DMS 273 (cell line): ENCODE results near the gene CDC42EP1.
"Not testable (repeated sequence)": the region's sequence is repeated elsewhere in the genome, so short reads cannot be mapped to it uniquely, and the experiment has no call there.

Source experiments
- DNase-seq: peaks from one replicate; lab custom pipeline; 2025; ENCODE audit not compliant: unreplicated experiment; lab: John Stamatoyannopoulos, UW

CDC42EP1 gene

DNA sequence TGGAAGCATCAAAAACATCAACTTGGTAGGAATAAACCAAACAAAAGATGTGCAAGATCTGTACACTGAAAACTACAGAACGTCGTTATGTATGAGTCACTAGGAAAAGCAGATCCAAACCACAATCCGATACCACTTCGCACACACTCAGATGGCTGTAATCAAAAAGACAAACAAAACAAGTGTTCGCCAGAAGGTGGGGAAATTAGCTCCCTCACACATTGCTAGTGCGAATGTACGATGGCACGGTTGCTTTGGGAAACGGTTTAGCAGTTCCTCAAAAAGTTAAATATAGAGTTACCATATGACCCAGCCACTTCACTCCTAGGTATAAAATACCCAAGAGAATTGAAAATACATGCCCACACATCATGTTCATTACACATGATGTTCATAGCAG, 26.3 kb upstream of the CDC42EP1 start:
- peak; percentile 81 for DNase-seq

DNA sequence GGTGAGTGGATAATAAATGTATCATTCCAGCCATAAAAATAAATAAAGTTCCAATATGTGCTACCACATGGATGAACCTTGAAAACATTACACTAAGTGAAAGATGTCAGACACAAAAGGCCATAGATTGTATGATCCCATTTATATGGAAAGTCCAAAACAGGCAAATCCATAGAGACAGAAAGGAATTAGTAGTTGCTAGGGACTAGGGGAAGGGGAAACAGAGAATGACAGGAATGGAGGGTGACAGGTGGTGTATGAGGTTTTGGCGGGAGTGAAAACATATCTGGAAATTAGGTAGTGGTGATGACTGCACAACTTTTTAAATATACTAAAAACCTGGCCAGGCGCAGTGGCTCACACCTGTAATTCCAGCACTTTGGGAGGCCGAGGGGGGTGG, 25.8 kb upstream of the CDC42EP1 start:
- DNase-seq, result peak; percentile 62

DNA sequence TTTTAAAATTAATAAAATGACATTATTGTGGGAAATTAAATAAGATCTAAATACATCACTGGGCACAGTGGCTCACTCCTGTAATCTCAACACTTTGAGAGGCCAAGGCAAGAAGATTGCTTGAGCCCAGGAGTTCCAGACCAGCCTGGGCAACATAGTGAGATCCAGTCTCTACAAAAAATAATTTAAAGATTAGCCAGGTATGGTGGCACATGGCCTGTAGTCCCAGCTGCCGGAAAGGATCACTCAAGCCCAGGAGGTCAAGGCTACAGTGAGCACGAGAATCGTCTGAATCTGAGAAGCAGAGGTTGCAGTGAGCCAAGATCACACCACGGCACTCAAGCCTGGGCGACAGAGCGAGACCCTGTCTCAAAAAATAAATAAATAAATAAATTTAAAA, 25.1 kb upstream of the CDC42EP1 start:
- DNase-seq, result no peak

DNA sequence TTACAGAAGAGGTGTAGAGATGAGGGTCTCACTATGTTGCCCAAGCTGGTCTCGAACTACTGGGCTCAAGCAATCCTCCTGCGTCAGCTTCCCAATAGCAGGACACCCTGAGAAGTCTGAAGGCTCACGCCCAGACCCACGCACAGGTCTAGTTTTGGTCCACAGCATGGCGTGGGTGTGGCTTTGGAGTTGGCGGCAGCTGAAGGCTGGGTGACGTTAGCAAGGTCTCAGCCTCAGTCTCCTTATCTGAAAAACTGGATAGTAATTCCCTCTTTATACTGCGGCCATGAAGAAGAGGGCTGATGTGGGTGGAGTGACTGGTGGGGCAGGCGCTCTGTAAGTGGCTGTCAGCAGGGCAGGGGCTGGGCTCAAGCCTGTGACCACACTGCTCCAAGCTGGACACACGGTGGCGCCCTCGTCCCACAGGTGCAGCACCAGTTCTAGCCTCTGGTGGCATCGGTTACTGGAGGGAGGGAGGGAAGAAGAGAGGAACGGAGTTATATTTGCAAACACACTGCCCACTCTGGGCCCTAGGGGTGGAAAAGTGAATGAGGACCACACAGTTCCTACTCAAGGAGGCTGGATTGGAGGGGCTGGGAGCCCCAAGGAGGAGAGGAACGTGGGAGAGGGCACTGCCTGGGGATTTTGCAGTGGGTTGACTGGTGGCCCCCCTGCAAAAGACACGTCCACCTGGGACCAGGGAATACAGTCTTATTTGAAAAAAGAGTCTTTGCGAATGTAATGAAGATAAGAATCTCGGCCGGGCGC, 21.5 kb upstream of the CDC42EP1 start:
- DNase-seq, result peak; percentile 93

DNA sequence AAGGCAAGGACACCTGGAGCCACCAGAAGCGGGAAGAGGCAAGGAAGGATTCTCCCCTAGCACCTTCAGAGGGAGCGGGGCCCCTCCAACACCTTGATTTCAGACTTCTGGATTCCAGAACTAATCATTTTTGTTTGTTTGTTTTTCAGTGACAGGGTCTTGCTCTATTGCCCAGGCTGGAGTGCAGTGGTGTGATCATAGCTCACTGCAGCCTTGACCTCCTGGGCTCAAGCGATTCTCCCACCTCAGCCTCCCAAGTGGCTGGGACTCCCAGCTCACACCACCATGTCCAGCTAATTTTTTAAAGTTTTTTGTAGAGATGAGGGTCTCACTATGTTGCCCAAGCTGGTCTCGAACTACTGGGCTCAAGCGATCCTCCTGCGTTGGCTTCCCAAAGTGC, 20.5 kb upstream of the CDC42EP1 start:
- DNase-seq, result not testable (repeated sequence)

DNA sequence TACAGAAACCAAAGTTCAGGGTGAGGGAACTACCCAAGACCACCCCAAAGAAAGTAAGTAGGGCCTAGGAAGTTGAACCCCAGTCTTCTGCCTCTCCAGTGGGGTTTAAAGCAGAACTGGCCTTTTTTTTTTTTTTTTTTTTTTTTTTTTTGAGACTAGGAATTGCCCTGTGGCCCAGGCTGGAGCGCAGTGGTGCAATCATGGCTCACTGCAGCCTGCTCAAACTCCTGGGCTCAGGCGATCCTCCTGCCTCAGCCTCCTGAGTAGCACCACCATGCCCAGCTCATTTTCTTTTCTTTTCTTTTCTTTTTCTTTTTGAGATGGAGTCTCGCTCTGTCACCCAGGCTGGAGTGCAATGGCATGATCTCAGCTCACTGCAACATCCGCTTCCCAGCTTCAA, 17.9 kb upstream of the CDC42EP1 start:
- not testable (repeated sequence) for DNase-seq

DNA sequence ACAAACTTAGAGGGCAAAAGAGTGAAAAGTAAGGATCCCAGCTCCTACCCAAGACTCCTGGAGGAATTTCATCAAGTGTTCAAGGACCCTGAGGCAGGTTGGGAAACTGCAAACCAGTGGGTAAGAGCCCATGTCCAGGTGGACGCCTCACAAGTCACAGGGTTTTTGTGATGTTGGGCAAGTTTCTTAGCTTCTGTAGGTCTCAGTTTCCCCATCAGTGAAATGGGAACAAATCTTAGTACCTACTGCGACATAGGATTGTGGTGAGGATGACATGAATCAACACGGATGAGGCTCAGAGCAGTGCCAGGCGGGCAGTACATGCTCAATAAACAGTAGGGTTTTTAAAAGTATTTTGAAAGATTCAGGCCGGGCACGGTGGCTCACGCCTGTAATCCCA, 17.3 kb upstream of the CDC42EP1 start:
- no peak for DNase-seq

DNA sequence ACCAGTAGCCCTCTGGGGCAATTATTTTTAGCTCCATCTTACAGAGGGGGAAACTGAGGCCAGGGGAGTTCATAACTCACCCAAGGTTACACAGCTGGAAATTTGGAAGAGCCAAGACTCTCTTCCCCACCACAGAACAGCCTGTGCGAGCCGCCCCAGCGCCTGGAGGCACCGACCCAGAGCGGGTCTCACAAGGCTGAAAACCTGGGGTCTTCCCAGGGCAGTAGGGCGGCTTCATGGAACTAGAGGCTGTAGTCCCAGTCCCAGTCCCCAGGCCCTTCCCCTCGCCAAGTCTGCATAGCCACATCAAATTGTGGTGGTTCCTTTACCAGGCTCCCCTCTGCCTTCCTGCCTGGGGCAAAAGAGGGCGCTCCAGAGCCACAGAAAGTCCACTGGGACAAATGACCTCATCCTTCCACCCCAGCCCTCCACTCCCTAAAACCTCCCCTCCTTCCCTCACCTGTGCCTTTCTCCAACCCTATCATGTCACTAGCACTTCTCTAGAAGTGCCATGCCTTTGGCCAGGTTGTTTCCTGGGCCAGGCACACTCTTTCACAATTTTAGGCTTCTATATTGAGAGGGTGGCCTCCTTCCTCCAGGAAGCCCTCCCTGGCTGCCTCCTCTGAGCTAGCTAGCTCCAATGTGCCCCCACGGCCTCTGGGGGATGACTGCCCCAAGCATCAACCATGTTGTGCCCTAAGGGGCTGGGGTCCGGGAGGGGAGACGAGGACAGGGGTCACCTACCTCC, 15.2 kb upstream of the CDC42EP1 start:
- DNase-seq, result peak; percentile 70

DNA sequence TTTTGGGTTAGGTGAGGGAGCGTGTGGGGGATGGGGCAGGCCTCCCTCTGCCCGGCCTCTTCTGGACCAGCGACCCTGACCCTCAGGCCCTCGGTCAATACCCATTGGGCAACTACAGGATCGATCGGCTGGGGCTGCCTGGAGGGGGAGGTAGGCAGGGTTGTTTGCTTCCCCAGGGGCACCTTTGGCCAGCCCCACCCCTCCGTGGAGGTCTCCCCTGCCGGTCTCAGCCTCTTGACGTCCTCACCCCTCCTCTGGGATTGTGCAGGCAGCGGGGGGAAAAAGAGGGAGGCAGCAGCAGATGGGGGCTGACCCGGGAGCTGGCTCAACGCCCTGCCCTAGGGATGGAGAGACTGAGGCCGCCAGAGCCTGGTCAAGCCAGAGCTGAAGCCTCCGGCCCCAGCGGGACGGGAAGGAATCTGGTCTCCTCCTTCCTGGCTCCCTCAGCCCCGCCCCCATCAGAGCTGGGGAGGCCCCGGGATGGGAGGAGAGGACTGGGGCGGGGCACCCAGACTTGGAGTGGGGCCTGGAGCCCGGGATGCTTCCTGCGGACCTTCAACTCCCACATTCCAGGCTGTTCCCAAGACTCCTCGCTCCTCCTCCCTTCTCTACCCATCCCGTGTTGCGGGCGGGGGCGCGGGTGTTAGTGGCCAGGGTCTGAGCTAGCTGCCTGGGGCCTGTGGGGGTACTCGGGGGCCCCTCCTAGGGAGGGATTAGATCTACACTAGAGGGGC, 14.4 kb upstream of the CDC42EP1 start:
- peak; percentile 33 for DNase-seq

DNA sequence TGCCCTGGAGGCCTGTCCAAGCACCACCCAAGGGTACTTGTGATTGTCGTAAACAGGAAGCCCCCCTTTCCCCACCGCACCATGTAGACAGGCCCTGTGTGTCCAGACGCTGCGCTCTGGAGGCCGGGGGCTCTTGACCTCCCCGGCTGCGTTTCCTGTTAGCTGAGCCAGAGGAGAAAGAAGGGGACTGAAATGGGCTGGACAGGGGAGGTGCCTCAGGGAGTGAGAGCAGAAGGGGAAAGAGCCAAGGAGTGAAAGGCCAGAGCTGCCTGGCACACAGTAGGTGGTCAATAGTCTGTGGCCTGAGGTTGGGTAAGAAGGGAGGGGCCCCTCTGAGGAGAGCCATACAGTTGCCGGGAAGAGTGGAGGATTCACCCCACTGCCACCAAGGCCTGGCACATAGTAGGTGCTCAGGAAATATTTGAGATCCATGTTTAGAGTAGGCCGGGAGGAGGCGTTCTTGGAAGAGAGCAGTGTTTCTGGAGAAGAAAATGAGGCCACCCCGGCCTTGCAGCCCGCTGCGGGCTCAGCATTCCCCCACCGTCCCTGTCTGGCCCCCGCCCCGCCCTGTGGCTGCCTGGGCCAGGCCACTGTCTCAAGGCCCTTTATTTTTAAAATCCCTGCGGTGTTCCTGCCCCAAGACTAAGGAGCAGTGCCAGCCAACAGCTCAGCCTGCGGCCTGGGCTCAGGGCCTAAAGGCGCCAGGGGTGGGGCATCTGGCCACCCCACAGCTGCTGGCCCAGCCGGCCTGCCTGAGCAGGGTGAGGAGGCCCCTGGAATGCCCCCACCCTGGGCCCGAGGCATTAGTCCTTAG, 13.6 kb upstream of the CDC42EP1 start:
- no peak for DNase-seq

DNA sequence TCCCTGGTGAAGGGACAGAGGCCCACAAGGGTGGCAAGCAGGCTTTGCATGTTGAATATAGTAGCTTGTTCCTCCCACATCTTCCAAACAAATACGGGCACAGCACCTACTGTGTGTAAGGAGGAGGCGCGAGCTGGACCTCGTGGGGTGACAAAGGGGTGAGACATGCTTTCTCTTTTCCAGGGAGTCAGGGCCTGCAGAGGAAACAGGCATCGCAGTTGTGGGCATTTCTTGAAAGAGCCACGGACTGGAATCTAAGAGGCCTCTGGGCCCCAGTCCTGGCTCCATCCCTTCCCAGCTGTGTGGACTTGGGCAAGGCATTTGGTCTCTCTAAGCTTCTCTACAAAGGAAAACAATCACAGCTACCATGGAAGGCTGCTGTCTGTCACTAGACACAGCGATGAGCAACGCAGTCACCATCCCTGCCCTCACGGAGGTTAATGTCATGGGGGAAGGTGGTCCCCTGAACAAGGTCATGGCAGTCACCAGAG, 13.0 kb upstream of the CDC42EP1 start:
- no peak for DNase-seq

DNA sequence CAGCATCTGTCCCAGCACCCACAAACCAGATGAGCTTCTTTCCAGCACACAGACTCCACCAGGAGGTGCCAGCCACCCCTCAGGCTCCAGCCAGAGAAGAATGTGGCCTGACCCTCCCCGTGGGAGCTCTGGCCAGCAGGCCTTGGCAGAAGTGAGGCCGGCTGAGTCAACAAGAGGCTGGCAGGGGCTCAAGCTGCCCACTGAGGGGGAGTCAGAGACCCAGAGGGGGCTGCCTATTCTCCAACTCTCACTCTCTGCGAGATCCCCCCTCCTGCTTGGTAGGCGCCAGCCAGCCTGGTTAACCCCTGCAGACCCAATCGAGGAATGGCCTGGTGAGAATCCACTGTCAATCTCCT, 10.6 kb upstream of the CDC42EP1 start:
- DNase-seq, result no peak

DNA sequence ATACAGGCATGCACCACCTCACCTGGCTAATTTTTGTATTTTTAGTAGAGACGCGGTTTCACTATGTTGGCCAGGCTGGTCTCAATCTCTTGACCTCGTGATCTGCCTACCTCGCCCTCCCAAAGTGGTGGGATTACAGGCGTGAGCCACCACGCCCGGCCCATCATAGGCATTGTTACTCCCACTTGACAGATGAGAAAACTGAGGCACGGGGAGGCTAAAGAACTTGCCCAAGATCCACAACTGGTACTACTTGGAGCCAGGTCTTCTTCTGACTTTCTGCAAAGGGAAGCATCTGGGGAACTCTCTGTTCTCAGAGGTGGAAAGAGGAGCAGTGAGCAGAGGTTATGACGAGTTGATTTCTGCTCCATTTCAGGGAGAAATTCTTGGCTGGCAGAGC, 9.4 kb upstream of the CDC42EP1 start:
- DNase-seq, result not testable (repeated sequence)

DNA sequence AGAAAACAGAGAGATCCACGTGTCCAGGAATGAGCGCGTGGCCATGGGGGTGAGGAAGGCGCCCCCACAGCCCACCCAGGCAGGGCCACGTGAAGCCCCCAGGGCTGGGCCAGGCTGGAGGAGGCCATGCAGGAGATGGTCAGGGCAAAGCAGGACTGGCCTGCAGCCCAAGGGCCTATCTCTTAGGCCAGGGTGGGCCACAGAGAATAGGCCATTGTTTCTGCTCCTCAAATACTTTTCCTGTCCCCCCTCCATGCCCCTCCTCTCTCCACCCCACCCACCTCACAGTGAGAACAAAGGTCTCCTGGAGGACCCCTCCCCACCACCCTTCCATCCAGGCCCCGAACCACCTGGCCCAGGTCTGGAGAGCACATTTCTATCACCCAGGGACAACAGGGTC, 8.3 kb upstream of the CDC42EP1 start:
- DNase-seq, result no peak

DNA sequence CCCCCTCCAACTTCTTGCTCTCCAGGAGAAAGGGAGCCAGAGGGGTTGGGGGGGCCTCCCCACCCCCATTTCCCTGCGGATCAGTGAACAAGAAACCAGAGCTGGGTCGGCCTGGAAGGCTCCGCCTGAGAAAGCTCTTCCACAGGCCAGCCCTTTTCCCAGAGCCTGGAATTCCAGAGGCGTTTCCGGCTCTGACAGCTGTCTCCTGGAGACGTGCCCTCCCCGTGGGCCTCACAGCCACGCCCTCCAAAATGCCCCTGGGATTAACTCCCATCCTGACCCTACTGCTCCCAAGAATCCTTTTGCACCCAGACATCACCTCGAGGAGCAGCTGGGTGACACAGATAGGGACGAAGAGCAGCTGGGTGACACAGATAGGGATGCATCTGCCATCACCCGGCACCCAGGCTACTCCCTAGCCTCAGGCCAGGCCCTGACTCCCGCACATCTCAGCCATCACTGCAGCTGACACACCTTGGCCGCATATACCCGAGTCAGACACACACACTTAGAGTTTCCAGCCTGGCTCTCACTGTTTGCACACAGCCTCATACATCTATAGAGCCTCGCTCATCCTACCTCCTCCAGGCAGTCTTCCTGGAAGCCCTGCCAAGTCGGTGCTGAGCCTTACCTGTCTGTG, 7.6 kb upstream of the CDC42EP1 start:
- peak; percentile 26 for DNase-seq

DNA sequence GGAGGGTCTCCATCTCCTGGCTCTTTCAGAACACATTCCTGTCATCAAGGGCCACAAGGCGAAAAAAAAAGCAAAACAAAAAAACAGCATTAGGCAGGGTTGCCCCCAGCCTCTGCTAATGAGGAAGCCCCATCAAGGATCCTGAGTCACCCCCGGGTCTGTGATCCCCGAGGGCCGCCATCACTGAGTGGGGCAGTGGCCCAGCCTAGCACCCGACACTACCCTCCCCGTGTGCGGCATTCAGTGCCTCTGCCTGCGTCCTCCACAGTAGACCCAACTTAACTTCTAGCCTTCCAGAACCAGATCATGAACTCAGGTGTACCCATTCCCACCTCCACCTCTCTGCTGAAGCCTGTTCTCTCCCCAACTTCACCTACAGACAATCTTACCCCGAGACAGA, 6.6 kb upstream of the CDC42EP1 start:
- no peak for DNase-seq

DNA sequence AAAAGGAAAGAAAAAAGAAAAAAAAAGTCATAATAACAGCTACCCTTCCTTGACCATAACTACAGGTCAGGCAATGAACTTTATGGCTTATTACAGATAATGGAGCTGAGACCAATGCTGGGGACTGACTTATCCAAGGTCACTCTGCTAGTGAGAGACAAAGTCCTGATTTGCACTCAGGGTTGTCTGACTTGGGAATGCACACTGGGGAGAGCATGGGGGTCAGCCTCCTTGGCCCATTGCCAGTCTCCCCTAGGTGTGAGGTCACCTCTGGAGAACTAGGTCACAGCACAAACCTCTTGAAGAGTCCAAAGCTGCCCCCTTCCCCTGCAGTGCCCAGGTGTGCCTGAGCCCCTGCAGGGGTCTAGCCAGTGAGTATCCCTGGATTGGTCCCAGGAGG, 5.3 kb upstream of the CDC42EP1 start:
- DNase-seq, result no peak

DNA sequence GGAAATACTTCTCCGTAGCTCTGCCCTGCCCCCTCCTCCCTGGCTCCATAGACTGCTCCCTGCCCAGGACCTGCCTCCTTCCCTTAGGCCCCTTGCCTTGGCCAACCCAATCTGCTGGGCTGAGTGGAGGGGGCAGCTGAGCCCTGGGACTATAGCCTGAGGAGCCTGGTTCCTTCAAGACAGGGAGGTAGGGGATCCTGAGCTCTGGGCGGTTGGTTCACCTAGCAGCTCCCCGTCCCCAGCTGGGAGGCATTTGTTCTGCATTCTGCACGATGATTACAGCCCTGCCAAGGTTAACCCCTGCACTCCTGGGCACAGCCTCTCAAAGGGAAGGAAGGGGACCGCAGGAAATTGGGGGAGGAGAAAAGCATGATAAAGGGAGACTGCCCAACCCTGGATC, 3.6 kb upstream of the CDC42EP1 start:
- DNase-seq, result no peak

DNA sequence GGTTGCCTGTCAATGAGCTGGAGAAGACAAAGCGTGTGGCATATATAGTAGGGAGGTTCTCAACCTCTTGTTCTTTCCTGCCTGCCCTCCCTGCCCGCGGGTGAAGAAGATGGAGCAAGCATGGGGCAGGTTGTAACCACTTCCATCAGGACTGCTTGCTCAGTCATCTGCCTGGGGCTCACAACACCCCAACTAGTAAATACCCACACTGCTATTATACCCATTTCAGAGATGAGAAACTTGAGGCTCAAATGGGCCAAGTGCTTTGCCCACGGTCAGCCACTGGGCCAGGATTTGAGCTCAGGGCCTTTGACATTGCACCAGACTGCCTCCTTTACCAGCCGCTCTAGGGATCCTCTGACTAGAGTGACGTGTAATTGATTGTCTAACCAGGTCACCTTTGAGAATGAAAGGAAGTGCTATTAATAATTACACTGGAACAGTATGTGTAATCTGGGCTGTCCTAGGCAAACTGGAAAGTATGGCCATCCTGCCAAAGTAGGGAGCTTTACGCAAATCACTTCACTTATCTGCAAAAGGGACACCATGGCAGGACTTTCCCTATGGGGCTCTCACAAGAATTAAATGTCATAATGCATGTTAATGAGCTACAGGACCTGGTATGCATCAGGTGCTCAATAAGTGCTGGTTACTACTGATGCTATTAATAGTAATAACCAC, 2.8 kb upstream of the CDC42EP1 start:
- no peak for DNase-seq

DNA sequence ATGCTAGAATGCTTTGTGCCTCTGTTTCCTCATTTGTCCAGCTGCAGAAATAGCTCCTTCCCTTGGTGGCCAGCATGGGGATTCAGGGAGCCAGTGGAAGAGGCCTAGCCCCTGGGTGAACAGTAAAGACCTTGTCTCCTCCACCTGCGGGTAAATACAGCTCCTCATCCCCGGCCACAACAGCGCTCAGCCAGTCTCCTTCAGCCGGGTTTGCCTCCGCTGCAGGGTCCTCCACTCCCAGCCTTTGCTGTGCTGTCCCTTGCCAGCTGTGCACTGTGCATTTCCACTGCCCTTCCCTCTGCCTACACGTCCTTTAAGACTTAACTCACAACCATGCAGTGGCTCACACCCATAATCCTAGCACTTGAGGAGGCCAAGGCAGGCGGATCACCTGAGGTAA, 1.5 kb upstream of the CDC42EP1 start:
- DNase-seq, result no peak
